Measurements from ENCODE around the gene TMA7.

GRCh38 chr3:48456456-48456855 is 16.4 kb downstream of the TMA7 start:
- TF ChIP-seq POLR2A (IDR thresholded peaks at IDR 0.05; ENCODE audit: low read depth, low read length) (no peak), TAF1 (IDR thresholded peaks at IDR 0.05; ENCODE audit: borderline replicate concordance, low read depth, low read length) (no peak)

Measured in GM12892 (cell line).